GM19395 (cell line): Measurements from ENCODE around the gene HELZ2.
A peak's percentile ranks its signal among the peaks of the same experiment; 100 is the strongest.
"Not testable (repeated sequence)": the region's sequence is repeated elsewhere in the genome, so short reads cannot be mapped to it uniquely, and the experiment has no call there.

Source experiments
- ATAC-seq: cut with Tn5 transposase; IDR thresholded peaks from one replicate; pipeline ENCODE4 v1.9.1; 2021; ENCODE audit warnings: mild to moderate bottlenecking, moderate library complexity; ENCODE audit not compliant: unreplicated experiment

Gene HELZ2

GRCh38 chr20:63580796-63581461, 6.9 kb upstream of the HELZ2 start:
- ATAC-seq: no peak

DNA sequence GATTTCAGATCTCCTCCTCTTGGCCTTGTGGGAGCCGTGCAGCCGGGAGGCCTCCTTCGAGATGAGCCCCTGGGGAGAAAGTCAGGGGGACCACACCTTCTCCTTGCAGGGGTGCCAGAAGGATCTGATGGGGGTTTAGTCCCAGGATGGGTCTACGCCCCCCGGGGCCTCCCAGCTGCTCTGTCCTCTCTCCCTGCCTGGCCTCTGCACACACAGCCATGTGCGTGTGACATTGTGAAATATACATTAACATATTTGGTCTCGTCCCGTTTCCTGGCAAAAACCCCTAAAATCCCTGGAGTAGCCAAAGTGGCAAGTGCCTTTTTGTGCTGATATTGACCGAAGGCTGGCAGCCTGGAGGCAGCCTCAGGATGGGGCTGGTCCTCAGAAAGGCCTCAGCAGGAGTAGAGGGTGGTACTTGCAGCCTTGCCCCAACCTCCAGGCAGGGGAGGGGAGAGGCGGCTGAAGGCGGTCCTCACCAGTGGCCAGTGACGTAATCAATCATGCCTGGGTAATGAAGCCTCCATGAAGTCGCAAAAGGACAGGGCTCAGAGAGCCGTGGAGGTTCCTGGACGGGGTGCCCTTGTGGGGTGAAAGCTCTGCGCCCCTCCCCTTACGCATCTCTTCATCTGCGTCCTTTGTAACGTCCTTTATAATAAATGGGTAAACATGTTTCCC, 5.1 kb upstream of the HELZ2 start:
- ATAC-seq: no peak

DNA sequence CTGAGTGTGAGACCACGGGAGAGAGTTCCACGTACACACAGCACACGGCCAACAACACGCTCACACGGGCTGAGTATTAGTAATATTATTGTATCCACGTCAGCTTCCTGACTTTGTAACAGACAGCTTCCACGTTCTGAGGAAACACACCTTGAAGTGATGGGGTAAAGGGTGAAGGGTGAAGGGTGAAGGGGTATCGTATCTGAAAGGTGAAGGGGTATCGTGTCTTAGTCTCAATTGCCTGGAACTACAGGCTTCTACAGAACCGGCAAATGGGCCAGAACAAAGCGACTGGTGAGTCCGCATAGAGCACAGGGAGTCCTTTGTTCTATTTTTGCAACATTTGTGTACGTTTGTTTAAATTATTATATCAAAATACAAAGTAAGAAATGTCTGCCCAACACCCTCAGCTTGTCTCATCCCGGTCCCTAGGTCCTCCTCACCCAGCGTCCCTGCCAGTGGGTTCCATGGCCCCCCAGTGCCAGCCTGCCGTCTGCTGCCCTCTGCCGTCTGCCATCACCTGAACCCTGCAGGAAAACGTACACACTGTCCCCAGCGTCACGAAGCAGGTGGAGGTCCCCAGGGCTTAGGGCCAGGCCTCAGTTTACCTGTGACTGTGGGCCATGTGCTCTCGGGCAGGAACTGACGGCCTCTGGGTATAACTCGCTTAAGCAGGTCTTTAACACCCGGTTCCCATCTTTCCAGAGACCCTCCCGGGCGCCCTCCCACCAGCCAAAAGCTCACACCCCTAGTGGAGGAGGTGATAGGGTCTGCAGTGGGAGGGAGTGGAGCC, 4.4 kb upstream of the HELZ2 start:
- ATAC-seq: no peak

DNA sequence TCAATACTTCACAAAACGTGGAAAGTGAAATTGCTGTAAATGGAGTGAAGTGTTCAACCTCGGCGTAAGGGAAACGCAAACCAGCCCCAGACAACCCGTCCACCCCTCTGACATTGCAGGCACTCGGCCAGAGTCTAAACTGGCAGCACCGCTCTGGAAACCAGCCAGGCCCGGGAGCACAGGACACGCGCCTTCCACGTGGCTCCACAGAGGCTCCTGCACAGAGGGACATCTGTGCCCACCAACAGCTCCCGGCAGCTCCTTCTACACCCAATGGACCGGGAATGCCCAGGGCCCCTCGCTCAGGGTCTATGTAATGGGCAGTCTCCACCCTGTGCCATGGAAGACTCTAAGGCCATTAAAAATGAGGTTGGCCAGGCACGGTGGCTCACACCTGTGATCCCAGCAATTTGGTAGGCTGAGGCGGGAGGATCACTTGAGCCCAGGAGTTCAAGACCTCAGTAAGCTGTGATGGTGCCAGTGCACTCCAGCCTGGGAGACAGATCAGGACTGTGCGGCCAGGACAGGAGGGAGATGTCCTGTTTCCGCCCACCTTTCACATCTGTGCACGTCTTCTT, 3.4 kb upstream of the HELZ2 start:
- ATAC-seq: no peak

DNA sequence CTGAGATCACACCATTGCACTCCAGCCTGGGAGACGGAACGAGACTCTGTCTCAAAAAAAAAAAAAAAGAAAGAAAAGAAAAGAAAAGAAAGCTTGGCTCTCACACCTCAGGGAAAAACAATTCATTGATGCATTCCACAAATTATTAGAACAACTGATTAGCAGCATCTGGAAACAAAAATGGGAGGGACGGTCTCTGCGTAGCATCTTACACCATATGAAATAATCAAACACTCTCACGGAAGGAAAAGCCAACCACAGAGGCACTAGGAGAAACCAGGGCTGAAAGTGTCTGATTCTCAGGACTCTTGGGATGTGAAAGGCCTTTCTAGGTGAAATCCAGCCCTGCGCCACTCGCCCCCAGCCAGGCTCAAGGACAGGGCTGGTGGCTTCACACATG, 2.3 kb upstream of the HELZ2 start:
- no peak for ATAC-seq

DNA sequence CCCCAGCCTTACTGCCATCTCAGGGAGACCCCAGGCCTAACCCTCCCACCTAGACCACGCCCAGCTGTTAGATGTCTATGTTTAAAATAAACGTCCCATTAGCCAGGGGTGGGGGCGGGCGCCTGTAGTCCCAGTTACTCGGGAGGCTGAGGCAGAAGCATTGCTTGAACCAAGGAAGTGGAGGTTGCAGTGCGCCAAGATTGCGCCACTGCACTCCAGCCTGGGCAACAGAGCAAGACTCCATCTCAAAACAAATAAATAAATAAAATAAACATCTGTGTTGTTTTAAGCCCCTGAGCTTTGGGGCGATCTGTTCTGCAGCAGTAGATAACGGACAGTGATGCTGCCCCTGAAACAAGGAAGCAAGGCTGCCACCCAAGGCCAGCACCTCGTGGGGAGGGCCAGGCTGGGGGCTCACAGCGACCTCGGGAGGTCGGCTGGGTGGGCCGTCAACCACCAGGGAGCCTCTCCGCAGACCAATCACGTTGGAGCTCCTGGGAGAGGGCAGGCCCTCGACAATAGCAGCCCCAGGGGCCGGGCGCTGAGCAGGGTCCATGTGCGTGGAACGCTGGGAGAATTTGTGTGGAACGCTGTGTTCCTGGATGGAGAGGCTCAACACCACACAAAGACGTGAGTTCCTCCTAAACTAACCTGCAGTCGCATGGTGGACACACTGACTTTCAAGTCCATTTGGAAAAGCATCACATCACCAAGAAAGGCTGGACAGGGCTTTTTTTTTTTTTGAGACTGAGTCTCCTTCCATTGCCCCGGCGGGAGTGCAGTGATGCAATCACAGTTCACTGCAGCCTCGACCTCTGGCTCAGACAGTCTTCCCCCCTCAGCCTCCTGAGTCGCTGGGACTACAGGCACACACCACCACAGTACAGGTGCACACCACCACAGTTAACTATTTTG, 1.0 kb upstream of the HELZ2 start:
- no peak for ATAC-seq

DNA sequence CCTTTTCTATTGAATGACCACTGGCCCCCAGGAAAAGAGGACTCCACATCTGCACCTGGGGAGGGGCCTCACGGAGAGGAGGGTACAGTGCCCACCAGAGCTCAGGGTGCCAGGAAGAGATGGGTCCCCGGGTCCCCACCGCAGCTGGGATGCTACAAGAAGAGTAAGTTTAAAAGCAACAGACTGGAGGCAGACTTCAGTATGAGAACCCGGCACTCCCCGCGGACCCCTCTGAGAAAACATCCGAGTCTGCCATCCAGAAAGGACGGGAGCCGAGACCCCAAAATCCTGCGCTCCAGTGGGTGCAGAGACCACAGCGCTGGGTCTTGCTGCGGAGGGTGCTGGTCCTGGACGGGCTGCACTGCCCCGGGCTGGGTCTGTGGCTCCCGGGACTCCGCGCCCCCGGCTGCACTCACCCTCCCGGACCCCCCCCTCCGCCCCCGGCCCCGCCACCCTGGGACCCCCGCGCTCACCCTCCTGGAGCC, 350 bp downstream of the HELZ2 start:
- ATAC-seq: no peak

DNA sequence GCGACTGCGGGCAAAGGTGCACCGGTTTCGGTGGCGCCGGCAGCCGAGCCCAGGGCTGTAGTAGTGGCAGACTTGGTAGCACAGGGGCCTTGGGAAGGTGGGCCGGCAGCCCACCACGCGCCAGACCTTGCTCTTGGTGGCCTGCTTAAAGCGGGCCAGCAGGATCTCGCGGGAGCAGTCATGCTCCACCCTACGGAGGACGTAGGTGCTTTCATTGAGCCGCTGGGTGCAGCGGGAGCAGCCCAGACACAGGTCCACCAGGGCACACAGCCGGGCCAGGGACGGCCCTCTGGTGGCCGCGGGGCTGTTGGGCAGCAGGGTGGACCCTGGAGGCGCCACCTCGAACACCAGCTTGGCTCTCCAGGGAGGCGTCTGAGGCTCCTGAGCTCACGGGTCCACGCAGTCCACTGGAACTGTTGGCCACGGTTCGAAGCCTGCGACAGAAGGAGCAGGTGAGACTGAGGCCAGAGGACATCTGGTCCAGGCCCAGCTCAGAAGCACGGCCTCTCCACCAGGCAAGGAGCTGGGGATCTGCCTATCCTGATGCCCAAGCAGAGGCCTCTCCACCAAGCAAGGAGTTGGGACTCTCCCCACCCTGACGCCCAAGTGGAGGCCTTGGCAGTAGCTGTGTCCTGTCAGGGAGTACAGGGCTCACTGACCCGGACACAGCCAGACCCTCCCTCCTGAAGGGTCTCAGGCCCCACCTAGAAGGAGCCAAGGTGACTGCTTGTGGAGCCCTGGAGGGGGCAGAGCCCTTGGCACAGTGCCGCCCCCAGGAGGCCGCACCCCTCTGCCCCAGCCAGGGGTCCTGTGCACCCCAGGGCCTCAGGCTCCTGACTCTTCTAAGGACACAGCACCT, 1.0 kb downstream of the HELZ2 start:
- no peak for ATAC-seq

DNA sequence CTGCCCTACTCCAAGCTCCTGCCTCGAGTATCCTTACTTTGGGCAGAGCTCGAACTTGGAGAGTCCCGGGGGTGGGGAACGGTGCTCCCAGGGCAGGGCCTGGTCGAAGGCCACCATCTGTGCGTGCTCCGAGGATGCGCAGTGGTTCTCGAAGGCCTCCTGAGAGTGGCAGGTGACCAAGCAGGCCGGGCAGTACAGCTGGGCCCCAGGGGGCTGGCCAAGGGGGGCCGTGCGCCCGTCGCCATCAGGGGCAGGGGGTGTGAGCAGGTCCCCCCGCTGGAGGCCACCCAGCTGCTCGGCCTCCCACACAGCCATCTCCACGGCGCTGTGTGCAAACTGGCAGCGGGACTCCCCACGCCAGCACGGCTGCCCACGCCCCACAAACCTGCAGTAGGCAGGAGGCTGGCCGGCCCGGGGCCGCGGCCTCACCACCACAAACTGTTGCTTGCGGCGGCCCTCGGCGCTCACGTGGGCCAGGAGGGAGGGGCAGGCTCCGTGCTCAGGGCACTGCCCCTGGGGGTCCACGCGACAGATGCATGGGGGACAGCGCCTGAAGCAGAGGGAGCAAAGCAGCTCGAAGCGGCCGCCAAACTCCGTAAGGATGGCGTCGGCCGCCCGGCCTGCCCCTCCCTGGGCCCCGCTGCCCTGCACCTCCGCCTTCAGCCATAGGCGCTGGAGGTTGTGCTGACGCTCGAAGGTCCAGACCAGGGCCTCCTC, 1.8 kb downstream of the HELZ2 start:
- no peak for ATAC-seq

GRCh38 chr20:63571087-63571478, 3.0 kb downstream of the HELZ2 start:
- ATAC-seq: not testable (repeated sequence)

GRCh38 chr20:63570281-63571086, 3.6 kb downstream of the HELZ2 start:
- no peak for ATAC-seq

DNA sequence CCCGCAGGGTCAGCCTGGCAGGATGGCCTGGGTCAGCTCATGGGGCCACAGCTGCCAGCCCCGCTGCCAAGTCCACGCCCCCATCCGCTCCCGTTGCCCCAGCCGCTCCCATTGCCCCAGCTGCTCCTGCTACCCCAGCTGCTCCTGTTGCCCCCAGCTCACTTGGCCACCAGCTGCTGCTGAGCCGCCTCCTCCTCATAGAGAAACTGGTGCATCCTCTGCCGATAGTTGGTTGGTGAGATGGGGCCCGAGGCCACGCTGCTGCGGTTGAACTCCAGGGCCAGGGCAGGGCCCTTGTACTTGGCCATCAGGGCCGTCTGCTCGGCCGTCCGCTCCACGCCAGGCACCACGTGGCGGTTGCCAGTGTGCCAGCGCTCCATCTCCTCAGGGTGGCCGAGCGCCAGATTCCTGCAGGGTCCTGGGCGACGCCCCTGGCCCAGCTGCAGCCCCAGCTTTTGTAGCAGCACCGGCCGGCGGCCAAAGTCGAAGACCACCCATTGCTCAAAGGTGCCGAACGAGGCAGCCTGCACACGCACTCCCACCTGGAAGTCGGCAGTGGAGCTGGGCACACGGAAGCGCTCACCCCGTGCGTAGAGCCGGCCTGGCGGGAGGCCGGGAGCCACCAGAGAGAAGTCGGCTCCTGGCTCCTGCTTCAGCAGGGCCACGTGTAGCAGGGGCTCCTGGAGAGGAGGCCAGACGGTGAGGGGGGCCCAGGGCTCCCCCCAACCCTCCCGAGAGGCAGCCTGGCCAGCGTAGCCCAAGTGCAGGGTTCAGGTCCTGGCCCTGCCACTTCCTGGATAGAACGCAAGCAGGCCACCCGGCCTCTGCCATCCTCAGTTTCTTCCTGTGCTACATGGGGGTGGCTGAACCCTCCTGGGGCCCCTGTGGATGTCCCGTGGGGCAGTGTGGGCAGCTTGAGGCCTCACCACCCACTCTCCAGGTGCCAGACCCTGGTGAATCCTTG, 4.8 kb downstream of the HELZ2 start:
- no peak for ATAC-seq

- ATAC-seq: peak; percentile 23
These were observed 5.7 kb downstream of the HELZ2 start for GRCh38 chr20:63568170-63568981.

DNA sequence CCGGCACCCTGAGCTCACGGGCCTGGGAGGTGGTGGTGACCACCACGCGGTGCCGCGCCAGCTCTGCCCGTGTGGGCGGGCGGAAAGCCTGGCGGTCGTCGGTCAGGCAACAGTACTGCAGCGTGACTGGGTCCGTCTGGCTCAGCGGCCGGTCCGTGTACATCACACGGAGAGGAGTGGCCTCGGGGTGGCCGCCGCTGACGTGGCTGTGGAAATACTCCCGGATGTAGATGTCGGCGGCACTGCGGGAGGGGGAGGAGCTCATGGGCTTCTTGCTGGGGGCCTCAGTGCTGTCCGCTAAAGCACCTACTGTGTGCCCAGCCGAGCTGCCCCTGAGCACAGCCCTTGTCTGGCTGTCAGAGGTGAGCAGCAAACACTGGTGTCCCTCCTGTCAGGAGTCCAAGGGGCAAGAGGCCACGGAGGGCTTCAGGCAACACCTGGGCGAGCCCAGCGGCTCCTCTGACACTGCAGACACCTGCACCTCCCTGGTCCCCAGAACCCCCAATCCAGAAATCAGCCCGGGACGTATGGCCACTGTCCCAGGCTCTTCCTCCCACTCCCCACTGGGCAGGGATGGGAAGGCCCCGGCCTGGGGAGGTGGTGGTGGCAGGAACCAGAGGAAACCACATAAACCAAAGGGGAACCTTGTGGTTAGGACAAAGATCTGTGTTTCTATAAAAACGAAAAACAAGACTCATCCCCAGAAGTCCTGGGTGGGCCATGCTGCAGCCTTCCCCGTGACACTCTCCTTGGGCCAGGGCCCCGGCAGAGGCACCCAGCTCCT, 6.5 kb downstream of the HELZ2 start:
- ATAC-seq: peak; percentile 80

- ATAC-seq: no peak
These were observed 7.0 kb downstream of the HELZ2 start for GRCh38 chr20:63567136-63567385.
